ENCODE measurements around the gene KIFAP3.

KIFAP3 gene

GRCh38 chr1:169949139-169949538 lies 125.4 kb downstream of the KIFAP3 start:
- ChIA-PET CTCF (no interaction called here), POLR2A (no interaction called here)
- DNase-seq (ENCODE audit: low read depth, low spot score) = no peak
- no peak overlapping the region for H3K4me3 ChIP-seq (ENCODE audit: low read depth, low read length)
- no peak for TF ChIP-seq CTCF (IDR thresholded peaks at IDR 0.05; ENCODE audit: insufficient read depth, low read length, missing control alignments)

GRCh38 chr1:169946206-169946605 lies 128.3 kb downstream of the KIFAP3 start:
- ChIA-PET CTCF (interaction anchor here (2.7 kb wide), 1 partner anchor 17 kb away, joined by 9 read pairs; no protein-coding TSS in a partner anchor), POLR2A (no interaction called here)
- TF ChIP-seq CTCF (IDR thresholded peaks at IDR 0.05; ENCODE audit: insufficient read depth, low read length, missing control alignments) = no peak
- H3K4me3 ChIP-seq (ENCODE audit: low read depth, low read length) = no peak overlapping the region
- no peak for DNase-seq (ENCODE audit: low read depth, low spot score)

- POLR2A ChIA-PET = no interaction called here
- H3K4me3 ChIP-seq (ENCODE audit: low read depth, low read length) = no peak overlapping the region
- DNase-seq (ENCODE audit: low read depth, low spot score) = no peak
- no peak for TF ChIP-seq CTCF (IDR thresholded peaks at IDR 0.05; ENCODE audit: insufficient read depth, low read length, missing control alignments)
- CTCF ChIA-PET = interaction anchor here (2.7 kb wide), 1 partner anchor 16 kb away, joined by 9 read pairs; no protein-coding TSS in a partner anchor
These were observed 129.3 kb downstream of the KIFAP3 start for GRCh38 chr1:169945181-169945580.

- POLR2A ChIA-PET = no interaction called here
These were observed 129.9 kb downstream of the KIFAP3 start for GRCh38 chr1:169944621-169945020.

GRCh38 chr1:169943963-169944526 lies 130.4 kb downstream of the KIFAP3 start:
- CTCF ChIA-PET = interaction anchor here (0.7 to 2.7 kb wide), 2 partner anchors 8 to 15 kb away, joined by 3 to 9 read pairs; no protein-coding TSS in a partner anchor

More at GRCh38 chr1:169944621-169945020, 129.9 kb downstream of the KIFAP3 start:
- no peak overlapping the region for H3K4me3 ChIP-seq (ENCODE audit: low read depth, low read length)
- no peak for TF ChIP-seq CTCF (IDR thresholded peaks at IDR 0.05; ENCODE audit: insufficient read depth, low read length, missing control alignments)
- no peak for DNase-seq (ENCODE audit: low read depth, low spot score)
- CTCF ChIA-PET = interaction anchor here (0.7 to 2.7 kb wide), 2 partner anchors 9 to 15 kb away, joined by 3 to 9 read pairs; no protein-coding TSS in a partner anchor

More at GRCh38 chr1:169943963-169944526, 130.4 kb downstream of the KIFAP3 start:
- no peak overlapping the region for H3K4me3 ChIP-seq (ENCODE audit: low read depth, low read length)
- POLR2A ChIA-PET = no interaction called here
- no peak for TF ChIP-seq CTCF (IDR thresholded peaks at IDR 0.05; ENCODE audit: insufficient read depth, low read length, missing control alignments)
- no peak for DNase-seq (ENCODE audit: low read depth, low spot score)

Data from AG04449 (cell line).